NOMO-1 (cell line): ENCODE data around the gene TTC16.

Experiments used
- DNase-seq, 2 experiments: peaks; one replicate each; lab custom pipeline; 2025; ENCODE audit not compliant: unreplicated experiment in 2 of 2; lab: John Stamatoyannopoulos, UW

The TTC16 gene

DNA sequence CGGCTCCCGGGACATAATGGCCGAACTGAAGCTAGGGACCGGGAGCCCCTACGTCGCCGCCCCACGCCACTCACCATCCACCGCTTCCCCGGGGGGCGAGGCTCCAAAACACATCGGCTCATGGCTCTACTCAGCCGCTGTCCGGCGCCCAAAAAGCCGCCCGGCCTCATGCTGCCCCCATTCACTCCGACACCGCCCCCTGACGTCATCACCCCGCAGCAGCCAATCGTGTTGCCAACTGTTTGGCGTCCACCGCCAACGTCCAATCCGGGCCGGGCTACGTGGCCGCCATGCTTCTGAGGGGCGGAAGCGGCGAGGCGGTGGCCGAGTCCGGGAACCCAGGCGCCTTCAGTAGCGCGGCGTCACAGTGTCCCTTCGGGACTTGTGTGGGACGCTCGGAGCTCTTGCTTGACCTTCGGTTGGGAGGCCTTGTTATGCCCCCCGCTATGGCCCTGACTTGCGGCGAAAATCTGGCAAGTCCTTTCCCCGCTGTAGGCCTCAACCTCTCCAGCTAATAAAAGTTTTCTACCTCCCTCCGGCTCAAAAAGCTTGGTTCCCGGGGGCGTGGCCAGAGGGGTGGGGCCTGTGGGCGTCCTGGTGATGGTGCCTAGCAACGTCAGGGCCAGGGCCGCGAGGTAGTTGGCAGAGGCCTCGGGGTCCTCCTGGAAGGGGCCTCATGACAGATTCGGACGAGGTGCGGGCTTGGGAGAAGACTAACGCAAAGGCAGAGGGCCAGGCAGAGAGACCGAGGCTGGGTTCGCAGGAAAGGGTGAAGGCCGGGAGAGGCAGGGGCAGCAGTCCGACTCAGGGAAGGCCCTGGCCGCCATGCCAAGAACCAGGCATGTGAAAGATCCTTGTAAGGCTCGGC lies at the start of gene TTC16, which contains the start of gene PTRH1:
TSS of gene TTC16 (plus strand) at position 610 of the 868 bp plus-strand sequence. CDS start at position 677, 67 bp downstream.
TSS of gene PTRH1 (minus strand) at position 194 of the 868 bp plus-strand sequence. CDS start at position 170, 24 bp downstream.
- DNase-seq = peak; percentile 91 to 98

GRCh38 chr9:127667127-127667844 lies 48.6 kb upstream of the TTC16 start:
- DNase-seq = peak in 1 of 2 experiments; percentile 4

GRCh38 chr9:127667906-127668305 lies 48.0 kb upstream of the TTC16 start:
- DNase-seq = no peak

- no peak for DNase-seq
Observed at GRCh38 chr9:127673234-127673633, 42.6 kb upstream of the TTC16 start.

DNA sequence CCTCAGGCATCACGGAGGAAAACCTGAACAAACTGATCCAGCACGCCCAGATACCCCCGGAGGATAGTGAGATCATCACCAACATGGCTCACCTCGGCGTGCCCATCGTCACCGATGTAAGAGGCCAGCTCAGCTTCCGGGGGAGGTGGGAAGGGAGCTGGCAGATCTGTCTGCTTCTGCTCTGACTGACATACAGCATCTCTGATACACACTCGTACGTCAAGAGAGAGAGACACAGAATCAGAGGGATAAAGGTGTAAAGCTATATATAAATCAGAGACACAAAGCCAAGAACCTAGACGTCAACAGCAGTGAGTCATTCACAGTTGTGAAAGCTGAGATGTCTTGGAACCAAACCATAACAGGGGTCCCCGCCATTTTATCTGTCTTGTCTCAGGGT lies 39.2 kb upstream of the TTC16 start:
- DNase-seq = no peak

GRCh38 chr9:127679506-127679905 lies 36.4 kb upstream of the TTC16 start:
- no peak for DNase-seq

- DNase-seq = no peak
Observed at GRCh38 chr9:127680226-127680625, 35.7 kb upstream of the TTC16 start.

GRCh38 chr9:127680846-127681245 lies 35.0 kb upstream of the TTC16 start:
- no peak for DNase-seq

DNA sequence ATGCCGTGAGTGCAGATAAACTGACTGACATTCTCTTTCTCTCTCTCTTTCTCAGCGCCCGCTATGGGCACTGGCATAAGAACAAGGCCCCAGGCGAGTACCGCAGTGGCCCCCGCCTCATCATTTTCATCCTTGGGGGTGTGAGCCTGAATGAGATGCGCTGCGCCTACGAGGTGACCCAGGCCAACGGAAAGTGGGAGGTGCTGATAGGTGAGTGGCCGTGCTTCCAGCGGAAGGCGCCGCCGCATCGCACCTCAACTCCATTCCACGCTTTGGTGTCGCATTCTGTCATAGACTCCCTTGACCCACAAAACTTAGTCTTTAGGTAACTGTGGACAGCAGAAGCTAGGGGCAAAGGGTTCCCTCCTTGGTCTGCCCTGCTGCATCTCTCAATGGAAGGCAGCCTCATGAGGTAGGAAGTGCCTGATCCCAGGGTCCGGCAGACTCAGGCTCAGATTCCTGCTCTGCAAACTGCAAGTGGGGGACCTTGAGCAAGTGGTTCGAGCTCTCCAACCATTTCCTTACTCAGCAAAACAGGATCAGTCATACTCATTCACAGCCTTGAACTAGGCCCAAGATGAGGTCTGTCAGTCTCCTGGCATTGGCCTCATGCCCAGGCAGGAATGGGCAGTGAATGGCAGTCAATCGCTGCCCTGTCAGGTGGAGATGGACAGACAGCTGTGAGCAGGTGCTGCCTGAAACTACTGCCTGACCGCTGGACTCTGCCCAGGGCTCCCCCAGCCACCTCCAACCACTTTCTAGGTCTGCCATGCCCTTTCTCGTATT lies 33.3 kb upstream of the TTC16 start:
- no peak for DNase-seq

GRCh38 chr9:127683723-127684122 lies 32.2 kb upstream of the TTC16 start:
- no peak for DNase-seq

- DNase-seq = no peak
Observed at GRCh38 chr9:127684576-127684975, 31.3 kb upstream of the TTC16 start.

DNA sequence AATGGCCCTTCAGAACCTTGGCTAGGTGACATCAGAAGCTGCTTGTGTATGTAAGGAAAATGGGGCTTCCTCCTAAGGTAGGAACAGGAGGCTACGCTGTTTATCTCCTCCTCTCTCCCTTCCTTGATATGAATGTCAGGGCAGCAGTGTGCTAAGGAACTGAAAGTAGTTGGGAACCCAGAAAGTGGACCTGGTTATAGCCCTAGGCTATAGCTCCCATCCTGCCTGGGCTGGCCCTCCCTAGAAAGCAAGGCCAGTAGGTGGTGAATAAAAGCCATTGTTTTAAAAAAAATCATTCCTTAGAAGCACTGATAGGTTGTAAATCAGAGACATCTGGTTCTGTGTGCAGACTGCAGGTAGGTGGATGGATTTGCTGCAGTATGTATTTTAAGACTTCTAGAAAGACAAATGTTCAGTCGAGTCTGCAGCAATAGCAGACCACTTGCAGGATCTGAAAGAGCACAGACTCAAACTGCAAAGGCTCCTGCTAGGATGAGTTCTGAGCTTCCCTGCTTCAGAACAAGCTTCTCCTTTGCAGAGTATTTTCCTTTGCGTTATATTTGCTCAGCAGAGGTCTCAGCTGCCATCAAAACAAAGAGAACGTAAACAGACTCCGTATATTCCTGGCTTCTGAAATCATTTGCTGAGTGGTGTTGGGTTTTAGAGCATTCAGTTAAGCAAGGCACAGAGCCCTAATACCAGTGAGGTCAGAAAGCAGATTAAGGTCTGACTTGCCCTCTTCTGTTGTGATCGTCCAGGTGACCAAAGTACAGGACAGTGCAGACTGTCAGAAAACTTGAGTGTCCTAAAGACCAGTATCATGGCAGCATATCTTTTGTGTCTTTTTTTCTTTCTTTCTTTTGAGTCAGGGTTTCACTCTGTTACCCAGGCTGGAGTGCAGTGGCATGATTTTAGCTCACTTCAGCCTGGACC lies 29.2 kb upstream of the TTC16 start:
- no peak for DNase-seq

DNA sequence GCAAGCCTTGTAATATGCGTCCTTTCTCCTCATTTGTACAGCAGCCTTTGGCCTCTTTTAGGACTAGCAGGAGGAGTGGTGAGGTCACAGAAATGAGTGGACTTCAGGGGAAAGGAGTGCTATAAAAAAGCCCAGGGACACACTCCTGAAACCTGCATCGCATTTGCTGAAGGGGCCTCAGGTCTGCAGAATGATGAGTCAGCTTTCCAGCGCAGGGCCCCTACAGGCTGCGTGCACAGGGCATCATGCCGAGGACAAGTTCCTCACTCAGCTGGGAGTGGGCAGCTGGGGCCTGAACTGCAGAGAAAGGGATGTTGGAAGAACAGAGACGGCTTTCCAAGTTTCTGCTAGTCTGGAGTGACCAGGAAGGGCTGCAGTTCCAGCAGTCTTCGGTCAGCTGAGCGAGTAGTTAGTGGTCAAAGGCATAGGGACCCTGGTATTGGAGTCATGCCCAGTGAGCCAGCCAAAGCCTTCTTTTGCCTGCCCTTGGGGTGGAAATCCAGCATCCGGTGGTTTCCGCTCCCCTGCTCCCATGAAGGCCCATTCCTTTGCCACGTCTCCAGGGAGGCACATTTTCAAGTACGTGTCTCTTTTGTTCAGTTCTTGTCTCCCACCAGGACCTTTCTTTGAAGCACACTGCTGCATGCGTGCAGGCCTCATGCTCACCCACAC lies 26.4 kb upstream of the TTC16 start:
- DNase-seq = no peak

- no peak for DNase-seq
Observed at GRCh38 chr9:127690735-127691134, 25.1 kb upstream of the TTC16 start.

DNA sequence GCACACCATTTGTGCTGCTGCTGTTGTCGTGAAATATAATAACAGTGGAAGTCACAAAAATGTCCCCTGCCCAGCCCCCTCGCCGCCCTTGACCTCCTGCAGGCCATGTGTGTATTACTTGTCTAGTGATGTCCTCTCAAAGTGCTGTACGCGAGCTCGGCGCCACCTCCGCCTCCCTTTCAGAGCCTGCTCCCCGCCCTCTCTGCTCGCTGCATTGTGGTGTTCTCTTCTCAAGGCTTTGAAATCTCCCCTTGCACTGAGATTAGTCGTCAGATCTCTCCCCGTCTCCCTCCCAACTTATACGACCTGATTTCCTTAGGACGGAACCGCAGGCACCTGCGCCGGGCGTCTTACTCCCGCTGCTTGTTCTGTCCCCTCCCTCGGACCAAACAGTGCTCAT lies 23.8 kb upstream of the TTC16 start:
- no peak for DNase-seq

DNA sequence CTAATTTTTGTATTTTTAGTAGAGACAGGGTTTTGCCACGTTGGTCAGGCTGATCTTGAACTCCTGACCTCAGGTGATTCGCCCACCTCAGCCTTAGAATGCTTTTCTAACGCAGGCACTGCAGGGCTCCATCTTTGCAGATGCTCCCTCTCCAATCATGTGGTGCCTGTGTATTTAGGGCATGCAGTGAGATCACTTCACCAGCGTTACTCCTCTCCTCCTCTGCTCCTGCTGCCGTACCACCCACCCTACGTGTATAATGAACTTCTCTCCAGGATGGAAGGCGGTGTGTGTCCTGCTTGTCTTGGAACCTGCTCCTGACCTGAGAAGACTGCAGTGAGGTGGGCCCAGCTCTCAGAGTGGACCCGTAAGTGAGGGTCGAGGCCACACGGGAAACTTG lies 22.7 kb upstream of the TTC16 start:
- no peak for DNase-seq

- no peak for DNase-seq
Observed at GRCh38 chr9:127693697-127694096, 22.2 kb upstream of the TTC16 start.

- no peak for DNase-seq
Observed at GRCh38 chr9:127694890-127695720, 20.8 kb upstream of the TTC16 start.

DNA sequence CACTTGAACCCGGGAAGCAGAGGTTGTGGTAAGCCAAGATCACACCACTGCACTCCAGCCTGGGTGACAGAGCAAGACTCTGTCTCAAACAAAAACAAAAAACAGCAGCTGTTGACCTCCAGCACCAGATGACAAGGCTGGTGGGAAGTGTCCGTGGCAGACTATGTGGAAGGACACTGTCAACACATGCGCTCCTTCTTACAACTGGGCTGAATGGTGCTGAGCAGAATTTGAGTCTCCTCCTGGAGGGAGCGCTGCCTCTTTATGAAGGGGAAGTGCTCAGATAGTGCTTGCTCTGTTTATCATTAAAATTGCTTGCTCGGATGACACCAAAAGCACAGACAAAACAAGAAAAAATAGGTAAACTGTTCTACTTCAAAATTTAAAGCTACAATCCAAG lies 18.3 kb upstream of the TTC16 start:
- DNase-seq = no peak
